HUDEP-2 (cell line): ENCODE data around the gene ZMYND11.
"Not testable (repeated sequence)": the region's sequence is repeated elsewhere in the genome, so short reads cannot be mapped to it uniquely, and the experiment has no call there.

ENCODE experiments used
- DNase-seq, 76 experiments: peaks; one replicate each; lab custom pipeline; 2025; ENCODE audit not compliant: unreplicated experiment in 76 of 76; lab: John Stamatoyannopoulos, UW

ZMYND11 gene

GRCh38 chr10:278707-279106, 143.5 kb downstream of the ZMYND11 start:
- DNase-seq = no peak

DNA sequence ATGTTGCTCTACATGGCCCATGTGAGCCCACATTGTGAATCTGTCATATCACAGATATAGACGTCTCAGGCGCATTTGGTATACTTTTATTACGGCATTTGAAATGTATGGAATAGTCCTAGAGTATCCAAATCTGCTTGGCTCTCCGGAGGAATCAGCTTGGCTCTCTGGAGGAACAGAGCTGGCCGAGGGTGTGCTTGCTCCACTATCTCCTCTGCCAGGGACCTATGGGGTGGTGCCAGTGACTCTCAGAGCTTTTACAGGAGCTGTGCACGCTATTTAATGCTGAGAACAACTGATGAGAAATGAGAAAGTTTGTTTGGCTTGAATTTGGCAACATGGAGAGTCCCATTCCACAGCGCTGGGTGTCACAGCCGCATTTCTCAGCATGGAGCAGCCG, 144.0 kb downstream of the ZMYND11 start:
- DNase-seq = no peak

- DNase-seq = no peak
These were observed 144.4 kb downstream of the ZMYND11 start for GRCh38 chr10:279655-280054.

DNA sequence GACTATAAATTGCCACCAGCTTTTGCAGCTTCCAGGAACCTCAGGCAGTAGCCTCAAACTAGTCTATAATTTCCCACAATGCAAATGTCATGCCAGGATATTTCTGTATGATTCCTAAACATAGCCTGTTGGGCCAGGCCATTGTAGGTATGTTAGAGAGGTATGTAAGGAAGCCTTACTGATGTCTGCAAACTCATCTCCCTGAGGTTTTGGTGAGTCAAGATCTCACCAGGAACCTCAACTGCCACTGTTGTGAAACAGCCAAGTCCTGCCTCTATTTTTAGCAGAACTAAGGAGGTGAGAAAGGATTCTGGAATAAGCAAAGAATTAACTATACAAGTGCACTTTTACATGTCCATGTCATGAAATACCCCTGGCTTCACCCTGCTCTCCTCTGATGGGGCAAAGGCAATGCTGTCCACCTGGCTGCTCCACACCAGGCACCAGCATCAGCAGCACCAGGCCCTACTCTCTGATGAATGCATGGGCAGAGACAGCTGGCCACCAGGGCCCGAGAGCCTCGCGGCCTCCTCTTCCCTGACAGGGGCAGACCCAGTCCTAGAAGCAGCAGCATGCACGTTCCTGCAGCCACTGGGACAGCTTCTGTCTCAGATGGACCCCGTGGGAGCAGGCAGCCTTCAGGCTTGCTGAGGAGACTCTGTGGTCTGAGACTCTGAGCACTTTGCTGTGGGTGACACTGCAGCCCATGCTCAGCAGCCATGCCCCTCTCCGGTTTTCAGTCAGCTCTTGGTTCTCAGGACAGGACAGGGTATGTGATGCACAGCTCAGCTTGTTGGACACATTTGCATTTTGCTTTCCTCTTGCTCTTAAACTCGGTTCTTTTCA, 147.3 kb downstream of the ZMYND11 start:
- DNase-seq = no peak

DNA sequence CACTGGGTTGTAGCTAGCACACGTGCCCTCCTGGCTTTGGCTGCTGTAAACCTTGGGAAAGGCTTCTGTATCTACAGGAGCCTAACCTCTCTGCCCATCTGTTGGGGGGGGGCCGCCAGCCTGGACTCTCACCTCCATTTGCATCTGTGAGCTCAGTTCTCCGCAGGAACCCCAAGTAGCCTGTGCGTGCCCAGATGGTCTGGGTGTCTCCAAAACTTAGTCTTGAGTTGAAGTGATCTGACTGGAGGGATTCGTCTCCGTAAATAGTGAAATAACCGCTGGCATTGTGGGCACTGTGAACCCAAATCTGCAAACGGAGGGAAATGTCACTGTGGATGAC, 147.9 kb downstream of the ZMYND11 start:
- no peak for DNase-seq

DNA sequence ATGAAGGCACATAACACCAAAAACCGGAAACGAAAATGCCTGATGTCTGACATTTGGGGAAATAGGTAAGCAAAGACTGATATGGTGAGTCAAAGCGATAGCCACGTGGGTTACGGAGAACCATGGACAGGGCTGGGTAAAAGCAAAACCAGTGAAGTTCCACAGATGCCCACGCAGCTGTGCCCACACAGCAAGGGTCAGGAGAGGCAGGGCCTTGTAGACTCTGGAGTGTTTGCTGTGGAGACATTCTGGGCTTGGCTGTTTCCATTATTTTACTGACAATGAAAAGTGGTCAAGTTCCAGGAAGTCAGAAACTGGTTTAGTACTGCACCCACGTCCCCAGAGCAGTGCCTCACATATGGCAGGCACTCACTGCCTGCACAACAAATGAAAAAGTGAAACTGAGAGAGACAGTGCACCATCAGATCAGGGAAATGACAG, 148.7 kb downstream of the ZMYND11 start:
- no peak for DNase-seq

DNA sequence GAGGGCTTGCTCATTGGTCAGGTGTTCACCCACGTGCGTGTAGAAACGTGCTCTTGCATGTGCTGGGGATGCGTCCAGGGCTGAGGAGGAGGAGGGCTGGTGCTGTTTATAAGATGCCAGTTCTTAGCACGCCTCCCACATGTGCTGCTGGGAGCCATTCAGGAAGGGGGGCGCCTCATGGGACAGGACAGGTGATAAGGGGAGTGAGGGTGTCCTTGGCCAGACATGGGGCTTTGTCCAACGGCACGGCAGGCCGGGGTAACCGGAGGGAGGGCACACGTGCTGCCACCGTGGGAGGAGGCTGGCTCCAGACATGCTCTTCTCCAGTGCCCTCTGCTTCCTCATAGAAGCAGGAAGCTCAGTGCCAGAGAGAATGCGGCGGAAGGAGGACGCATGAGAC, 150.0 kb downstream of the ZMYND11 start:
- DNase-seq = no peak

DNA sequence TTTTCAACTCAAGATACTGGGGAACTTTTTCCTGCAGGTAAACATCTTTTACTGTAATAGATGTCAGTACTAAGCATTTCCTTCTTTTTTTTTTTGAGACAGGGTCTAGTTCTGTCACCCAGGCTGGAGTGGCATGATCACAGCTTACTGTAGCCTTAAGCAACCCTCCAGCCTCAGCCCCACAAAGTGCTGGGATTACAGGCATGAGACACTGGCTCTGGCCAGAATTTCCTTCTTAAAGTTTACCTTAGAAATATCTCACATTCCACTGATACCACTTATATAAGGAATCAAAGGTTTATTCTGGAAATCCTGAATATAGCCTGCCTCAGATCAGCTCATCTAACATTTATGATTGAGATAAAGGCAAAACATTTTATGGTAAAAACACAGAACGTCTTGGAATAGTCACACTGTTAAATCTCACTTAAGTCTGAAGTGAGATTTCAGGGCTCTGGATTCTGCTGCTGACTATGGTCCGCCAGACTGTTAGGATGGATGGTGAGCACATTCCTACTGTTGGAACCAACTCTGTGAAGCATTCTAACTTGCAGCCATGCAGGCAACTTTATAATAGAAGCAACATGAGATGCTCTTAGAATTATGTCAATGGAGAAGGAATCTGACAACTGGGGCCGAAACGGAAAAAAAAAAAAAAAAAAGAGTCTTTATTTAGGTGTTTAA, 151.9 kb downstream of the ZMYND11 start:
- DNase-seq = no peak

DNA sequence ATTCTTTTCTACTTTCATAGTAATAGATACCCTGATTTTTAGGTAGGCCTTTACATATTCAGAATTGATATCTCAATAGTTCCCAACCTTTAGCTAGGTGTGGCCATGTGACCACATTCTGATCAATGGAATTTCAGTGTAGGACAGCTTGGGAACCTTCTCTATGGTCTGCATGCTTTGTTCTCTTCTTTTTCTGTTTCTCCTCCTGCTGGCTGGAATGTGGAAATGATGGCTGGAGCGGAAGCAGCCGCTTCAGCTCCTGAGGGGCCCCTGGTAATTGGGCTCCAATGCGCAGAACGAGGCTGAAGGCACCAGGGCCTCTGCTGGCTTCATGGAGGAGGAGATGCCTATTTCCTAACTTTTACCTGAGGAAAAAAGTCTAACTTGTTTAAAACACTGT, 152.6 kb downstream of the ZMYND11 start:
- DNase-seq = no peak

DNA sequence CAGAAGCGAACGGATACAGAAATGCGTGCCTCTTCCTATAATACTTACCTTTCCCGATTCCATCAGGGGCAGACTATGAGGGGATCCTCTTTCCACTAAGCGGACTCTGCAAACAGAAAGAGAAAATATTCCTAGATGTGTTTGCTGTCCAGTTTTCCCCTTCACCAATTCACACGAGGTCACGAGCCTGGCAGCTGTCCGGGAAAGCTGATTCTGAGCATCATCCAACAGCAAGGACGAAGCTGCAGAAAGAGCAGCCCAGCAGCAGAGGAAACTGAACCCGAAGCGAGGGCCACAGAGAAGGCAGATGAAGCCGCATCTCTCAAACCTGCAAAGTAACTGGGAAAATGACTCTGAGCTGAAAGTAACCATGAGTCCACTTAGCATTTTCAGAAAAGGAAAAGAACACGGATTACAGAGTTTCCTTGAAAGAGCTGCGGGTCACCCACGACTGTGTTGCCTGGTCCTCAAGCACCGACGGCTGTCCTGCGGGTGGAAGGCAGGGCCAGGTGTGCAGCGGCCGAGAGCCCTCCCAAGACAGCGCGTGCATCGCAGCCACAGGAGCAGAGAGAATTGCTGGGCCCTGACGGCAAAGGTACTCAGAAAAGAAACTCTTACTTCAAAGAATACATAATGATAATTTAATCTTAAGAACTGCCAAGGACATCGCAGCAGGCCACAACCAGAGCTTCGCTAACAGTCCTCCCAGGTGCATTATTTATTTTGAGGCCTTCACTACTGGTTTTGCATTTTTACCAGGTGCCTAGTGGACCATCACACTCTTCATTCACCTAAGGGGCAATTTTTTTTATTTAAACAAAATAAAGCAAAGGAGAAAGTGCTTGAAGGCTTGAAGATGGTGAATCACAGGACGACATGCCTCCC, 153.3 kb downstream of the ZMYND11 start:
- no peak for DNase-seq

- DNase-seq = no peak
These were observed 154.3 kb downstream of the ZMYND11 start for GRCh38 chr10:289581-289980.

GRCh38 chr10:290026-290725, 154.9 kb downstream of the ZMYND11 start:
- no peak for DNase-seq

DNA sequence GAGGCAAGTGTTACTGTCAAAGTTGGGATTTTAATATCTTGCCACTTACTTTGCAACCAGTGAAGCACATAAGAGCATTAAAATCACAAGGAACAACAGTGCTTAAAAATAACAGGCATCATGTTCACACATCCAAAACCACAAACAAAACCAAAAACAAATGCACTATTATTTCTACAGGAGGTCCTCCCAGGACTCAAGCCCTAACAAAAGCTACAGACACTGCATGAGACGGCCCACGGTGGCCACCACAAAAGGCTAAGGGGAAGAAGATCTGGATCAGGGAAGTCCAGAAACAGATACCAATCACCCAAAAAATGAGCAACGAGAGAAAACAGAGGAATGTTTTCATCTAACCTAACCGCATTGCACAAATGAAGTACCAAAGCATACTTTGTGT, 158.4 kb downstream of the ZMYND11 start:
- no peak for DNase-seq

GRCh38 chr10:297567-297966, 162.3 kb downstream of the ZMYND11 start:
- DNase-seq = no peak

GRCh38 chr10:298033-298432, 162.8 kb downstream of the ZMYND11 start:
- no peak for DNase-seq

DNA sequence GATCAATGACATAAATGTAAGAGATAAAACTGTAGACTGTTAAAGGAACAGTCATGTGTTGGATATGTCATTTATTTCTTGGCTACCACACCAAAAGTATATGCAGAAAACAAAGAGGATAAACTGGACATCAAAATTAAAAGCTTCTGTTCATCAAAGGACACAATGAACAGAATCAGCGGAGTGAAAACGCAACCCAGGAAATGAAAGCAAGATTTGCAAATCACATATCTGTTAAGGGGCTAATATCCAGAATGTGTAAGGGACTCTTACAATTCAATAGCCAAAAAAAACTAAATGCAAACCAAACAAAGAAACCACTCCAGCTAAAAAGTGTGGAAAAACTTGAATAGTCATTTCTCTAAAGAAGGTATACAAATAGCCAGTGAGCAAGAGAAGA, 164.3 kb downstream of the ZMYND11 start:
- no peak for DNase-seq

GRCh38 chr10:299969-300368, 164.7 kb downstream of the ZMYND11 start:
- no peak for DNase-seq

DNA sequence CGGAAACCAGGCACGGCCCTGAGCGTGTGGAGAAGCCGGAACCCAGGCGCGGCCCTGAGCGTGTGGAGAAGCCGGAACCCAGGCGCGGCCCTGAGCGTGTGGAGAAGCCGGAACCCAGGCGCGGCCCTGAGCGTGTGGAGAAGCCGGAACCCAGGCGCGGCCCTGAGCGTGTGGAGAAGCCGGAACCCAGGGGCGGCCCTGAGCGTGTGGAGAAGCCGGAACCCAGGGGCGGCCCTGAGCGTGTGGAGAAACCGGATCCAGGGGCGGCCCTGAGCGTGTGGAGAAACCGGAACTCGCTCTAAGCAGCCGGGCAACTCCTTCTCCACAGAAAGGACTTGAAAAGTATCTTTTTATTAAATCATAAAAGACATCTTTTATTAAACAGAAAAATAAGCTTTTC, 165.3 kb downstream of the ZMYND11 start:
- DNase-seq = not testable (repeated sequence)

GRCh38 chr10:301536-301935, 166.3 kb downstream of the ZMYND11 start:
- no peak for DNase-seq
